Karpas-422 (cell line): Measurements from ENCODE around the gene PVR. TPM values are rescaled to one million over a fixed set of nuclear protein-coding genes. Genes with fewer than 3 reads are reported as not detected.

ENCODE experiments used
- DNase-seq: peaks from one replicate; pipeline ENCODE4 v3.0.0-alpha.2; 2015
- H2AFZ ChIP-seq: fragments of 200-600 bp; sonication (generic); 2 replicates; pipeline ENCODE4 v1.6.1; 2014; ENCODE audit warnings: antibody characterized with exemption, low read length, mixed read lengths
- H3K27ac ChIP-seq: fragments of 200-600 bp; sonication (generic); 2 replicates; pipeline ENCODE4 v1.5.1; 2014; ENCODE audit warnings: mild to moderate bottlenecking, low read length, moderate library complexity
- H3K27me3 ChIP-seq: fragments of 200-600 bp; sonication (generic); 2 replicates; pipeline ENCODE4 v1.6.1; 2014; ENCODE audit warnings: low read length, mixed read lengths
- H3K36me3 ChIP-seq: fragments of 200-600 bp; sonication (generic); 2 replicates; pipeline ENCODE4 v1.6.1; 2014; ENCODE audit warnings: low read length, mixed read lengths; ENCODE audit not compliant: insufficient read depth
- H3K4me1 ChIP-seq: fragments of 200-600 bp; sonication (generic); 2 replicates; pipeline ENCODE4 v1.6.1; 2014; ENCODE audit warnings: mild to moderate bottlenecking, low read length, mixed read lengths
- H3K4me2 ChIP-seq: fragments of 200-600 bp; sonication (generic); 2 replicates; pipeline ENCODE4 v1.6.1; 2014; ENCODE audit warnings: low read length, low read depth, mild to moderate bottlenecking; ENCODE audit not compliant: poor library complexity, severe bottlenecking
- H3K4me3 ChIP-seq: fragments of 200-600 bp; sonication (generic); 2 replicates; pipeline ENCODE4 v1.5.1; 2014; ENCODE audit warnings: mild to moderate bottlenecking, antibody characterized with exemption, low read length, mixed read lengths
- H3K79me2 ChIP-seq: fragments of 200-600 bp; sonication (generic); 2 replicates; pipeline ENCODE4 v1.6.1; 2014; ENCODE audit warnings: mild to moderate bottlenecking, low read length, mixed read lengths
- H3K9ac ChIP-seq: fragments of 200-600 bp; sonication (generic); 2 replicates; pipeline ENCODE4 v1.6.0; 2014; ENCODE audit warnings: low read length
- H3K9me2 ChIP-seq: fragments of 200-600 bp; sonication (generic), shearing (Covaris generic); replicated peaks from 2 replicates; pipeline ENCODE4 v1.6.0; 2014; ENCODE audit warnings: mild to moderate bottlenecking, low read length, moderate library complexity; ENCODE audit not compliant: insufficient read depth
- H3K9me3 ChIP-seq: fragments of 300-700, 200-600 bp; sonication (generic); 2 replicates; pipeline ENCODE4 v1.6.1; 2014; ENCODE audit warnings: low read length, mixed read lengths
- H4K20me1 ChIP-seq: fragments of 200-600 bp; sonication (generic); 2 replicates; pipeline ENCODE4 v1.6.1; 2014; ENCODE audit warnings: mild to moderate bottlenecking, antibody characterized with exemption, low read length, low read depth; ENCODE audit not compliant: insufficient read depth
- total RNA-seq: library from RNA; depleted of rRNA; stranded (reverse); fragments of >200 nt; shearing (Covaris generic); gene quantifications from 2 replicates; pipeline ENCODE4 v1.2.3, GENCODE V29; 2014; ENCODE audit warnings: low replicate concordance

Gene PVR
- total RNA-seq, 1 experiment from 2014 or later: not detected

GRCh38 chr19:44611812-44612295, 31.9 kb upstream of the PVR start:
- no peaks in the 10 kb centered on the region for H3K9me3 ChIP-seq
- H3K4me1 ChIP-seq: no peaks in the 10 kb centered on the region
- no peak overlapping the region for H3K4me3 ChIP-seq
- H3K36me3 ChIP-seq: no peaks in the 10 kb centered on the region
- no peak overlapping the region for H3K9ac ChIP-seq
- no peaks in the 10 kb centered on the region for H3K79me2 ChIP-seq
- H3K27me3 ChIP-seq: no peaks in the 10 kb centered on the region
- DNase-seq: no peak
- no peaks in the 10 kb centered on the region for H4K20me1 ChIP-seq
- no peak overlapping the region for H2AFZ ChIP-seq
- no peaks in the 10 kb centered on the region for H3K9me2 ChIP-seq
- H3K4me2 ChIP-seq: no peak overlapping the region
- no peak overlapping the region for H3K27ac ChIP-seq

- Histone ChIP-seq H2AFZ (no peak within 1 kb of the TSS), H3K4me1 (no peaks in the 10 kb centered on the region), H3K9me3 (no peaks in the 10 kb centered on the region), H3K4me2 (no peak within 1 kb of the TSS), H3K79me2 (no peaks in the 10 kb centered on the region), H3K4me3 (no peak within 1 kb of the TSS), H4K20me1 (no peaks in the 10 kb centered on the region), H3K9me2 (no peaks in the 10 kb centered on the region), H3K36me3 (no peaks in the 10 kb centered on the region), H3K27ac (no peak within 1 kb of the TSS), H3K27me3 (no peaks in the 10 kb centered on the region), H3K9ac (no peak within 1 kb of the TSS)
- no peak for DNase-seq
These were observed 30.2 kb upstream of the PVR start, which contains the start of gene IGSF23 for GRCh38 chr19:44613295-44614178. TSS of gene IGSF23 (plus strand) at chr19:44613563. CDS start at chr19:44613646, 83 bp downstream.

- no peak overlapping the region for H2AFZ ChIP-seq
- H3K9me3 ChIP-seq: no peaks in the 10 kb centered on the region
- H3K9me2 ChIP-seq: no peaks in the 10 kb centered on the region
- no peak overlapping the region for H3K9ac ChIP-seq
- no peaks in the 10 kb centered on the region for H3K79me2 ChIP-seq
- H3K4me2 ChIP-seq: no peak overlapping the region
- H3K4me3 ChIP-seq: no peak overlapping the region
- H3K27me3 ChIP-seq: no peaks in the 10 kb centered on the region
- no peaks in the 10 kb centered on the region for H3K36me3 ChIP-seq
- no peaks in the 10 kb centered on the region for H3K4me1 ChIP-seq
- H4K20me1 ChIP-seq: no peaks in the 10 kb centered on the region
- no peak for DNase-seq
- no peak overlapping the region for H3K27ac ChIP-seq
These were observed 29.4 kb upstream of the PVR start for GRCh38 chr19:44614313-44614712.

- H2AFZ ChIP-seq: no peak overlapping the region
These were observed 27.9 kb upstream of the PVR start for GRCh38 chr19:44615863-44616247.

GRCh38 chr19:44617110-44617880, 26.4 kb upstream of the PVR start:
- Histone ChIP-seq H3K4me3 (no peak overlapping the region), H3K27ac (no peak overlapping the region), H3K9ac (no peak overlapping the region), H4K20me1 (no peaks in the 10 kb centered on the region), H3K9me3 (no peaks in the 10 kb centered on the region), H2AFZ (no peak overlapping the region), H3K4me1 (no peaks in the 10 kb centered on the region), H3K4me2 (no peak overlapping the region), H3K36me3 (no peaks in the 10 kb centered on the region), H3K27me3 (no peaks in the 10 kb centered on the region), H3K9me2 (no peaks in the 10 kb centered on the region), H3K79me2 (no peaks in the 10 kb centered on the region)
- no peak for DNase-seq

More at GRCh38 chr19:44615863-44616247, 27.9 kb upstream of the PVR start:
- Histone ChIP-seq H3K4me3 (no peak overlapping the region), H3K9ac (no peak overlapping the region), H3K27ac (no peak overlapping the region), H3K4me2 (no peak overlapping the region), H3K4me1 (no peaks in the 10 kb centered on the region), H3K9me3 (no peaks in the 10 kb centered on the region), H3K36me3 (no peaks in the 10 kb centered on the region), H3K9me2 (no peaks in the 10 kb centered on the region), H3K27me3 (no peaks in the 10 kb centered on the region), H4K20me1 (no peaks in the 10 kb centered on the region), H3K79me2 (no peaks in the 10 kb centered on the region)
- DNase-seq: no peak

GRCh38 chr19:44618640-44619357, 24.9 kb upstream of the PVR start:
- Histone ChIP-seq H4K20me1 (no peaks in the 10 kb centered on the region), H3K4me1 (no peaks in the 10 kb centered on the region), H3K4me3 (no peak overlapping the region), H3K27me3 (no peaks in the 10 kb centered on the region), H3K79me2 (no peaks in the 10 kb centered on the region), H3K36me3 (no peaks in the 10 kb centered on the region), H2AFZ (no peak overlapping the region), H3K4me2 (no peak overlapping the region), H3K27ac (no peak overlapping the region), H3K9ac (no peak overlapping the region), H3K9me2 (no peaks in the 10 kb centered on the region), H3K9me3 (no peaks in the 10 kb centered on the region)
- DNase-seq: no peak

GRCh38 chr19:44620667-44621066, 23.0 kb upstream of the PVR start:
- H3K27ac ChIP-seq: no peak overlapping the region
- H3K79me2 ChIP-seq: no peaks in the 10 kb centered on the region
- no peak overlapping the region for H3K4me2 ChIP-seq
- H3K9me3 ChIP-seq: no peaks in the 10 kb centered on the region
- H3K36me3 ChIP-seq: no peaks in the 10 kb centered on the region
- no peaks in the 10 kb centered on the region for H3K4me1 ChIP-seq
- no peak overlapping the region for H3K9ac ChIP-seq
- no peak overlapping the region for H3K4me3 ChIP-seq
- no peaks in the 10 kb centered on the region for H3K27me3 ChIP-seq
- H4K20me1 ChIP-seq: no peaks in the 10 kb centered on the region
- no peak overlapping the region for H2AFZ ChIP-seq
- H3K9me2 ChIP-seq: no peaks in the 10 kb centered on the region
- no peak for DNase-seq

- H3K27me3 ChIP-seq: no peaks in the 10 kb centered on the region
- H3K36me3 ChIP-seq: no peaks in the 10 kb centered on the region
- H3K9me2 ChIP-seq: no peaks in the 10 kb centered on the region
- no peak overlapping the region for H3K9ac ChIP-seq
- H3K4me1 ChIP-seq: no peaks in the 10 kb centered on the region
- H2AFZ ChIP-seq: no peak overlapping the region
- no peak overlapping the region for H3K27ac ChIP-seq
- H3K9me3 ChIP-seq: no peaks in the 10 kb centered on the region
- no peak for DNase-seq
- no peak overlapping the region for H3K4me2 ChIP-seq
- H3K79me2 ChIP-seq: no peaks in the 10 kb centered on the region
- no peak overlapping the region for H3K4me3 ChIP-seq
- no peaks in the 10 kb centered on the region for H4K20me1 ChIP-seq
These were observed 22.3 kb upstream of the PVR start for GRCh38 chr19:44621367-44621766.
